CD4-positive, alpha-beta T cell treated with Interferon gamma for 1 hour (primary cell): ENCODE measurements around the gene CIDEC.
"Not testable (repeated sequence)": the region's sequence is repeated elsewhere in the genome, so short reads cannot be mapped to it uniquely, and the experiment has no call there.

Experiments used
- DNase-seq: peaks from one replicate; pipeline ENCODE4 v3.0.0-alpha.2; 2020

Gene CIDEC

GRCh38 chr3:9900965-9901415, 20.9 kb upstream of the CIDEC start:
- DNase-seq: not testable (repeated sequence)

DNA sequence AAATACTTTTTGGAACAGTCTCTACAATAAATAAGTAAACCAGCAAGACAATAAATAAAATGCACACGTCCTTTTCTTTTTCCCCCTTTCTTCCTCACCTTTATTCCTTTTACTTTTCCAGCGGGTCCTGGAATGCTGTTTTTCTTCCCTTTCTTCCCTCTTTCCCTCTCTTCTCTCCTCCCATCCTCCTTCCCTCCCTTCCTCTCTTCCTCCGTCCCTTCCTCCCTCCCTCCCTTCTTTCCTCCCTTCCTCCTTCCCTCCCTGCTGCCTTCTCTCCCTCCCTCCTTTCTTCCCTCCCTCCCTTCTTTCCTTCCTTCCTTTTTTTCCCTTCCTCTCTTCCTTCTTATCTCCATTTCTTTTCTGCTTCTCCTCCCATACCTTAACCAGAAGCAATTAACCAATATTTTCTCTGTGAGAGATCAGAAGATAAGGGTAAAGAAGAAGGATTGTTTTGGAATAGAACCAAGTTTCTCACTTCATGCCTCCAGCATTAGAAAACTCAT, 19.3 kb upstream of the CIDEC start:
- no peak for DNase-seq

DNA sequence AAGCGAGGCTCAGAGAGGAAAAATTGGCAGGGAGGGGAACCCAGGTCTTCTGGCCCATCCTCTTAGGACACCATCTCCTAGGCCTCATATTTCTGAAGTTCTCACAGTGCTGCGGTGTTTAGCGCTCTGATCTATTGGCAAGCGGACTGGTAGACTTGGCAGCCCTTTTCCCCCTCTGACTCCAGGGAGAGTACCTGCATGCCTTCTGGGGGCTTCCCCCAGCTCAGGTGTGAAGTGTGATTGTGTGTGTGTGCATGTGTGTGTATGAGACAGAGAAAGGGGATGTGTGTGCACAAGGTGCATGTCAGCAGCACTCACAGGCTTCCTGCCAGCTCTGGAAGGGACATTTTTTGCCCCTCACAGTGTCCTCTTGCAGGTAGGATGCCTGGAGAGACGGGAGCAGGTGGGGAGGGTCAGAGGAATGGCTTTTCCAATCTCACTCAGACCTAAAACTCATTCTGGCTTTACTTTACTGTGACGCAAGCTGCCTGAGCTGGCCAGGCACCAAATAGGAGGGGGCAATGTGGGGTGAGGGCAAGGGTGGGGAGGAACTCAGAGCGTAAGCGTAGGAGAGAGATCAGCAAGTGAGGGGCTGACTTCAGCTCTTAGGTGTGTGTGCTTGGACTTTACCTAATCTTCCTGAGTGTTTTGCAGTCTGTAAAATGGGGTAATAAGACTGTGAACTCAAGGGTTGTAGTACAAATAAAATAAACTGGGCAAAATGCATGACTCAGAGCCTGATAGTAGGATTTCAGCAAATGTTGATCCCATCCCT, 18.6 kb upstream of the CIDEC start:
- no peak for DNase-seq

- DNase-seq: no peak
Observed at GRCh38 chr3:9897408-9898372, 17.6 kb upstream of the CIDEC start.

GRCh38 chr3:9896755-9897407, 16.8 kb upstream of the CIDEC start:
- DNase-seq: not testable (repeated sequence)

DNA sequence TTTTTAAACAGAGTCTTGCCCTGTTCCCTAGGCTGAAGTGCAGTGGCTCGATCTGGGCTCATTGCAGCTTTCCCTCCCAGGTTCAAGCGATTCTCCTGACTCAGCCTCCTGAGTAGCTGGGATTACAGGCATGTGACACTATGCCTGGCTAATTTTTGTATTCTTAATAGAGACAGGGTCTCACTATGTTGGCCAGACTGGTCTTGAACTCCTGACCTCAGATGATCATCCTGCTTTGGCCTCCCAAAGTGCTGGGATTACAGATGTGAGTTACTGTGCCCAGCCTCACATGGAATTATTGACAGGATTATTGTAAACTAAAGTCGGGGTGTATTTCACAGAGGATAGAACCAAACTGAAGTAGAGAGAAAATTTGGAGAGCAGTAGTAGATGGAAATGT, 15.7 kb upstream of the CIDEC start:
- DNase-seq: not testable (repeated sequence)

GRCh38 chr3:9893739-9894138, 13.7 kb upstream of the CIDEC start:
- no peak for DNase-seq

GRCh38 chr3:9891072-9891622, 11.1 kb upstream of the CIDEC start:
- DNase-seq: no peak

DNA sequence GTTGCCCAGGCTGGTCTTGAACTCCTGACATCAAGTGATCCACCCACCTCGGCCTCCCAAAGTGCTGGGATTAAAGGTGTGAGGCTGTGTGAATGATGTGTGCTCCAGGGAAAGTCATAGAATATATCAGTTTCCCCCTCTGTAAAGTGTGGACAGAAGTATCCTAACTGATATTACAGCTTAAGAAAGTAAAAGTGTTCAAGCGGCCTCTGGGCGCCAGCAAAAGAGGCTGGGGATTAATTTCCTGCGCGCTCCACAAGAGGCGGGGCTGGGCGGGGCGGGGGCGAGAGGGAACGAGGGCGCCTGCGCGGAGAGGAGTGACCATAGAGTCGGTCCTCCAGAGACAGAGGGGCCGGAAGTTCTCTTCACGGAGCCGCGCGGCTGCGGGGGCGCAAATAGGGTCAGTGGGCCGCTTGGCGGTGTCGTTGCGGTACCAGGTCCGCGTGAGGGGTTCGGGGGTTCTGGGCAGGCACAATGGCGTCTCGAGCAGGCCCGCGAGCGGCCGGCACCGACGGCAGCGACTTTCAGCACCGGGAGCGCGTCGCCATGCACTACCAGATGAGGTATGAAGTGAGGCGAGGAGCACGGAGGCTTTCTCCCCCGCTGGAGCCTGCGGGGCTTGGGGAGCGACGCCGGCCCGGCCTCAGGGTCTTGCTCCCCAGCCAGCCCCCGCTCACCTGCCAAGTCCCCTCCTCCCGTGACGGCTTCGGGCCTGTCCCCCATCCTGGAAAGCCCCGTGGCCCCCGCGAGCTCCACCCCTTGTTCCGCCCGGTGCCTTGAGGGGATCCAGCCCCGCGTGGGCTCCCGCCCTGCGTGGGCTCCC, 10.4 kb upstream of the CIDEC start, which contains the start of gene JAGN1:
Gene JAGN1 (plus strand): TSS at position 362 of the 823 bp plus-strand sequence. CDS start 113 bp downstream, at position 475.
- peak; percentile 89 for DNase-seq

GRCh38 chr3:9889405-9889804, 9.4 kb upstream of the CIDEC start:
- DNase-seq: no peak

DNA sequence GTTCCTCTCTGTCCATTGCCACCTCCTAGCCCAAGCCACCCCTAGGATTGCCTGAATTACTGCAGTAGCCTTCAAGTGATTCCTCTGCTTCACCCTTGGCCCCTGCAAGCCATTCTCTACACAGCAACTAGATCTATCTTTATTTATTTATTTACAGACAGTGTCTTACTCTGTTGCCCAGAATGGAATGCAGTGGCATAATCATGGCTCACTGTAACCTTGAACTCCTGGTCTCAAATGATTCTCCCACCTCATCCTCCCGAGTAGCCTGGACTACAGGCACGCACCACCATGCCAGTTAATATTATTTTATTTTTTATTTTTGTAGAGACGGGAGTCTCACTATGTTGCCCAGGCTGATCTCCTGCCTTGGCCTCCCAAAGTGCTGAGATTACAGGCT, 8.5 kb upstream of the CIDEC start:
- no peak for DNase-seq

DNA sequence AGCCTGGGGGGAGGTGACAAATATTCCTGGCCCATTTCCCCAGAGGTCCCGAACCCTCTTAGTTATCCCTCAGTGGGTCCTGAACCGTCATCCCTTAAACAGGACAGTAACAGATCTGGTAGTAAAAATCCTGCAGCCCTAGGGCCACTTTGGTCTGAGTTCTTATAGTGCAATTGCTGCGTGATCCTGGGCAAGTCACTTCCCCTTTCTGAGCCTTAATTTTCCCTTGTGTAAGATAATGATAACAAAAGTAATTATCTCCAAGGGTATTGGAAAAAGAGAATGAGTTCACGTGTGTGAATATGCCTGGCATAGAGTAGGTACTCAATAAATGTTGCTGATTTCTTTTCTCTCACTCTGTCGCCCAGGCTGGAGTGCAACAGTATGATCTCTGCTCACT, 7.4 kb upstream of the CIDEC start:
- DNase-seq: no peak

- no peak for DNase-seq
Observed at GRCh38 chr3:9886328-9886727, 6.3 kb upstream of the CIDEC start.

DNA sequence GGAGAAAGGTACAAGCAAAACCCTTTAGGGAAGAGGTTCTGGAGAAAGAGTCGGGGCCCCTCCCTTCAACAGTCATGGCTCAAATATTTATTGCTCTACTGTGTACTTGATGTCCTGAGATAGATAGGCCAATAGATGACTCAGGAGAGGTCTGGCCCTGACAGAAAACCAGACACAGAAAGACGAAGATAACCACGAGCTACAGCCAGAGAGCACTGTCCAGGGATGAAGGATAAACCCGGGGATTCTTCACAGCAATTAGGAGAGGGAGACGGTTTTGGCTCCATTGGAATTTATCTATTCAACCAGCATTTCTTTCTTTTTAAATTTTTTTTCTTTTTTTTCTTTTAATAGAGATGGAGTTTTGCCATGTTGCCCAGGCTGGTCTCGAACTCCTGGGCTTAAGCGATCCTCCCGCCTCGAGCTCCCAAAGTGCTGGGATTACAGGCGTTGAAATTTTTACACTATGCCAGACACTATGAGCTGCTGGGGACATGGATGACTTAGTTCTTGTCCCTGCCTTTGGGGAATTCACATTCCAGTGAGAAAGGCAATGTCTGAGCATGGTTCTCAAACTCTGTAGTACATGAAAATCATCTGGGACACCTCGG, 4.6 kb upstream of the CIDEC start:
- DNase-seq: no peak

GRCh38 chr3:9883706-9884554, 3.9 kb upstream of the CIDEC start:
- no peak for DNase-seq

- DNase-seq: no peak
Observed at GRCh38 chr3:9881441-9881840, 1.4 kb upstream of the CIDEC start.

- DNase-seq: no peak
Observed at GRCh38 chr3:9878700-9879099, 1.4 kb downstream of the CIDEC start.

DNA sequence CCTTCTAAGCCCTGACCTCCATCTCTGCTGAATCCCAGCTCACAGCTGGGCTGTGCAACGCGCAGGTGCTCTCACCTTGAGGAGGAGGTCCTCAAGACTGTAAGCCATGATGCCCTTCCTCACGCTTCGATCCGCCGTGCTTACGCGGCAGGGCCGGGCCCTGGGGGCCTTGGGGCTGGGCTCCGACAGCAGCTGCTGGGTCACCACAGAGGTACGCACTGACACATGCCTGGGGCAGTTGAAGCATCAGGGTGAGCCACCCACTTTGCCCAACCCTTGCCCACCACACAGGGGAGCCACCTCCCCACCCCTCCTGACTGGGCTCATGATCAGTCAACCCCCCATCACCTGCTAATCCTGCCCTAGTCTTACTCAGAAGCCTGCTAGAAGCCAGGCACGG, 3.1 kb downstream of the CIDEC start:
- no peak for DNase-seq

DNA sequence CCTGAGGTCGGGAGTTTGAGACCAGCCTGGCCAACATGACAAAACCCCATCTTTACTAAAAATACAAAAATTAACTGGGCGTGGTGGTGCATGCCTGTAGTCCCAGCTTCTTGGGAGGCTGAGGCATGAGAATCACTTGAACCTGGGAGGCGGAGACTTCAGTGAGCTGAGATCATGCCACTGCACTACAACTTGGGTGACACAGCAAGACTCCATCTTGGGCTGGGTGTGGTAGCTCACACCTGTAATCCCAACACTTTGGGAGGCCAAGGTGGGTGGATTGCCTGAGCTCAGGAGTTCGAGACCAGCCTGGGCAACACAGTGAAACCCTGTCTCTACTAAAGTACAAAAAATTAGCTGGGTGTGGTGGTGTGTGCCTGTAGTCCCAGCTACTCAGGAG, 3.8 kb downstream of the CIDEC start:
- DNase-seq: not testable (repeated sequence)

DNA sequence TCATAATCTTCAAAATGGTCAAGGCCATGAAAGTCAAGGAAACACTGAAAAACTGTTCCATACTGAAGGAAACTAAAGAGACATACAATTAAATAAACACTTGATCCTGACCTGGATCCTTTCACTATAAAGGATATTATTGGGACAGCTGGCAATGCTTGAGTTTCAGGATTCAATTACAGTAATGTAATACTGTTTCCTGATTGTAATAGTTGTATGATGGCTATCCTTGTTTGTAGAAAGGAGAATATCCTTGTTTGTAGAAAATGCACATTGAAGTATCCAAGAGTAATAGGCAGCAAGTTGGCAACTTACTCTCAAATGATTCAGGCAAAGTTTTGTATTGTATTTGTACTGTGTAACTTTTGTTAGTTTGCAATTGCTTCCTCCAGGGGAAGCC, 4.6 kb downstream of the CIDEC start:
- DNase-seq: no peak
